ENCODE data around the gene NPC2. TPM values are rescaled to one million over a fixed set of nuclear protein-coding genes. Genes with fewer than 3 reads are reported as not detected.

The NPC2 gene
- total and polyA plus RNA-seq, 11 donors: 69.4 to 374 (median 135) TPM

GRCh38 chr14:74500417-74501134, 7.5 kb upstream of the NPC2 start:
- DNase-seq (peak in 1 of 5 donors; percentile 38), ATAC-seq (peak in 1 of 4 donors; percentile 10)
- H3K4me3 ChIP-seq: no peak overlapping the region
- TF ChIP-seq CTCF (IDR thresholded peaks at IDR 0.05) (no peak), POLR2A (IDR thresholded peaks at IDR 0.05) (no peak)
- peaks cover 0 to 73% (median 40%) of the 10 kb centered on the region in 9 donors for H3K36me3 ChIP-seq
- H3K9me3 ChIP-seq: no peaks in the 10 kb centered on the region
- no peak overlapping the region for H3K27ac ChIP-seq
- H3K27me3 ChIP-seq: no peaks in the 10 kb centered on the region
- intact Hi-C loops (cut with DNase I): loop anchor here in 7 of 10 donors (5.0 to 10.0 kb wide), 3 partner anchors 102 to 304 kb away; partner anchors contain the start of gene LTBP2 (in 6 of the 7)
- peaks cover 0 to 13% (median 4%) of the 10 kb centered on the region in 12 donors for H3K4me1 ChIP-seq
- 87 to 90% (median 88%) methylated on average over 9 to 10 of the region's 10 CpGs for WGBS, 4 donors

- WGBS, 4 donors: 29 to 37% (median 34%) methylated on average over 2 of the region's 2 CpGs
- DNase-seq: no peak
- Histone ChIP-seq H3K27me3 (no peaks in the 10 kb centered on the region), H3K27ac (peak overlapping the region in 3 of 12 donors; percentile 15 to 51 (median 17)), H3K9me3 (no peaks in the 10 kb centered on the region), H3K36me3 (peaks cover 0 to 41% (median 21%) of the 10 kb centered on the region in 9 donors), H3K4me3 (no peak overlapping the region), H3K4me1 (peaks cover 0 to 45% (median 28%) of the 10 kb centered on the region in 12 donors)
- no peak for ATAC-seq
- TF ChIP-seq POLR2A (IDR thresholded peaks at IDR 0.05) (no peak), CTCF (IDR thresholded peaks at IDR 0.05) (no peak)
- intact Hi-C loops (cut with DNase I): loop anchor here in 2 of 10 donors (10.0 kb wide), 2 partner anchors 99 to 119 kb away; partner anchors contain the start of gene LTBP2 (in 1 of the 2)
Observed at GRCh38 chr14:74495356-74495755, 2.3 kb upstream of the NPC2 start.

- DNase-seq: peak; percentile 100
- WGBS, 4 donors: 0 to 1% (median 0%) methylated on average over 30 to 73 of the region's 73 CpGs
- TF ChIP-seq POLR2A (IDR thresholded peaks at IDR 0.05) (peak in 1 of 2 donors; percentile 55), CTCF (IDR thresholded peaks at IDR 0.05) (peak in 2 of 12 donors; percentile 2 to 6)
- Histone ChIP-seq H3K4me1 (peaks cover 0 to 62% (median 40%) of the 10 kb centered on the region in 12 donors), H3K36me3 (peaks cover 0 to 25% (median 16%) of the 10 kb centered on the region in 9 donors), H3K9me3 (no peaks in the 10 kb centered on the region), H3K4me3 (peak within 1 kb of the TSS; percentile 74 to 97 (median 88)), H3K27me3 (no peaks in the 10 kb centered on the region), H3K27ac (peak within 1 kb of the TSS; percentile 82 to 98 (median 92))
- intact Hi-C loops (cut with DNase I): loop anchor here in 5 of 10 donors (2.0 to 10.0 kb wide), 4 partner anchors 101 to 131 kb away; partner anchors contain the start of gene LTBP2 (in 1 of the 5)
- peak; percentile 95 to 98 (median 98) for ATAC-seq
Observed at GRCh38 chr14:74493343-74494261, 497 bp upstream of the NPC2 start, which contains the start of gene ISCA2. Gene ISCA2, plus strand, starts transcription at chr14:74493765. Its CDS starts 10 bp downstream, at chr14:74493775.
